GM18873 (cell line): ENCODE data around the gene NCF2.
A peak's percentile ranks its signal among the peaks of the same experiment; 100 is the strongest.
"Not testable (repeated sequence)": the region's sequence is repeated elsewhere in the genome, so short reads cannot be mapped to it uniquely, and the experiment has no call there.

Experiments used
- ATAC-seq: cut with Tn5 transposase; IDR thresholded peaks from one replicate; pipeline ENCODE4 v1.9.1; 2021; ENCODE audit warnings: mild to moderate bottlenecking, moderate library complexity, moderate number of reproducible peaks; ENCODE audit not compliant: unreplicated experiment, low FRiP score

NCF2 gene, protein sequence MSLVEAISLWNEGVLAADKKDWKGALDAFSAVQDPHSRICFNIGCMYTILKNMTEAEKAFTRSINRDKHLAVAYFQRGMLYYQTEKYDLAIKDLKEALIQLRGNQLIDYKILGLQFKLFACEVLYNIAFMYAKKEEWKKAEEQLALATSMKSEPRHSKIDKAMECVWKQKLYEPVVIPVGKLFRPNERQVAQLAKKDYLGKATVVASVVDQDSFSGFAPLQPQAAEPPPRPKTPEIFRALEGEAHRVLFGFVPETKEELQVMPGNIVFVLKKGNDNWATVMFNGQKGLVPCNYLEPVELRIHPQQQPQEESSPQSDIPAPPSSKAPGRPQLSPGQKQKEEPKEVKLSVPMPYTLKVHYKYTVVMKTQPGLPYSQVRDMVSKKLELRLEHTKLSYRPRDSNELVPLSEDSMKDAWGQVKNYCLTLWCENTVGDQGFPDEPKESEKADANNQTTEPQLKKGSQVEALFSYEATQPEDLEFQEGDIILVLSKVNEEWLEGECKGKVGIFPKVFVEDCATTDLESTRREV

DNA sequence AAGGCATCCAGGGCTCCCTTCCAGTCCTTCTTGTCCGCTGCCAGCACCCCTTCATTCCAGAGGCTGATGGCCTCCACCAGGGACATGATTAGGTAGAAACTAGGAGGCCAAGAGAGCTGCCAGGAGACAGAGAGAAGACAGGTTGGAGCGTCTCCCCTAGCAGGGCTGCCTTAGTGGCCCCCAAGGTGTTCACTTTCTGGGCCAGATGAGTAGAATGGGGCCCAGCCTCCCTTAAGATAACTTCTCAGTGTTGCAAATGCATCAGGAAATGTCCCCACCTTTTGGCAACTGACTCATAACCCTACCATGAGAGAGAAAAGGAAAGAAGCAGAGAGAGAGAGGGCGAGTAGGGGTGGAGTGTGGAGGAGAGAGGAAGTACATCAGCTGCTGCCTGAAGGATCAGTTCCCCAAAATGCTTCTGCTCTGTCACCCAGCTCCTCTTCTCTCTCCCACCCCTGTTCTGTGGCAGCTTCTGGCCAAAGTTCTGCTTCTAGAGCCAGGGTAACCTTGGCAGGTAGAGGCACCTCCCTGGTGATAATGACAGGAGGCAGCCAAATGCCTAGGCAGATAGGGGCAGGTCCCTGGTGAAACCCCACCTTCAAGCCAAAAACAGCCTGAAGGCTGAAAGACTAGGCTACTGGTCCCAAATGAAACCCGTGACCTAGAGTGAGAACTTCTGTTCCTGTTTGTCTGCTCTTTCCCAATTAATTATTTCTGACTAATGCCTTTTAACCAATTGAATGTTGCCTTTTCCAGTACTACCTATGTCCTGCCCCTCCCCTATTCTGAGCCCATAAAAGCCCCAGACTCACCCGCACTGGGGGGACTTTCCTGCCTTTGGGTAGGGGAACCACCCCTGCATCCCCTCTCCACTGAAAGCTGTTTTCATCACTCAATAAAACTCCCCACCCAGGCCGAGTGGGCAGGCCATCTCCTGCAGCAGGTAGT, at the start of gene NCF2:
Gene NCF2, minus strand, starts transcription at position 216 of the 948 bp plus-strand sequence. Its CDS starts 130 bp downstream, at position 86.
- peak; percentile 62 for ATAC-seq

DNA sequence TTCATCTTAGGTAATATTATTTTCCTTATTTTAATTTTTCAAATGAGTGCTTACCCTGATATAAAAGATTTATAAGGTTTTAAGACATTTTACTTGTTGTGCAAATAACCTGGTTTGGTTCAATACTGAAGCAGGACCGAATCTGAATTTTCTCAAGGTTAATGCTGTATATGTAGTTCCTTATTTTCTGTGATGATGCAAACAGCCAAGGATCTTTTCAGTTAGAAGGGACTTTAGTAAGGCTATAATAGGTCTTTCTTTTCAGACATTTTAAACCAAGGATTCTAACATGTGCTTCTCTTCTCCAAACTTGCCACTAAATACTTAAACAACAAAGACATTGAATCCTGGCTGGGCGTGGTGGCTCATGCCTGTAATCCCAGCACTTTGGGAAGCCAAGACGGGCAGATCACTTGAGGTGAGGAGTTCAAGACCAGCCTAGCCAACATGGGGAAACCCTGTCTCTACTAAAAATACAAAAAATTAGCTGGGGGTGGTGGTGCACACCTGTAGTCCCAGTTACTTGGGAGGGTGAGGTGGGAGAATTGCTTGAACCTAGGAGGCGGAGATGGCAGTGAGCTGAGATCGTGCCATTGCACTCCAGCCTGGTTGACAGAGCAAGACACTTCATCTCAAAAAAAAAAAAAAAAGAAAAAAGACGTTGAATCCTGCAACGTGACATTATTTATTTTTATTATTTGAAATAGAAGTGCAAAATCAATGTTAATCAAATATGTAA, 48.6 kb upstream of the NCF2 start:
- ATAC-seq = no peak

DNA sequence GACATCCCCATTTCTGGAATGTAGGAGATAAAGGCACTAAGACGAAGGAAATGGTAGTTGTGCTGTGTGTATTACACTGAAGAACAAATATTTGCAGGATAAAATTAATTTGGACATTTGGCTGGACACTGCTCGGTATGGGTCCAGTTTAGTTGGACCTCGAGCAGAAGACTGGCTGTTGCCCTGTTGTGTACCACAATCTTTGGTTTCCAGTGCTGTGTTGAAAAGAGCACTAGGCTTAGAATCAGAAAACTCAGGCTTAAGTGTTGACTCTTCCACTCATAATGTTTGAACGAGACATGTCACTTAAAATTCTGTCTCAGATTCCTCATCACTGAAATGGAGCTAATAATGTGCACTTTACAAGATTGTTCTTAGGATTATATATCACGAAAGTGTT, 46.5 kb upstream of the NCF2 start:
- ATAC-seq = no peak

DNA sequence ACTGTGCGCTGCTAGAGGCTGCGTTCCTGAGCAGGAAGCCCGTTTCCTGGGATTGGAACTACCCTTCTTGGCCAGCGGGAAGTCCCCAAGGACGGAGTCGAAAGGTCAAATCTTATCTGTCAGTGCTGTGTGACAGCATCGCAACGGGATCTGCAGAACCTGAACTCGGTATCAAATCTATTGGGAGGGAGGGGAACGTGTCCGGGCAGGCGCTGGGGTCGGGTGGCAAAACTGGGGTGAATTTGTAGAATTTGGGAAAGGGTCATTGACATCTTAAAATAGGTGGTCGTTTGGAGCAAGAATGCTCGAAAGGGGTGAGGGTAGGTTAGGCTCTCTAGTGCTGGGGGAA, 46.0 kb upstream of the NCF2 start:
- peak; percentile 1 for ATAC-seq

DNA sequence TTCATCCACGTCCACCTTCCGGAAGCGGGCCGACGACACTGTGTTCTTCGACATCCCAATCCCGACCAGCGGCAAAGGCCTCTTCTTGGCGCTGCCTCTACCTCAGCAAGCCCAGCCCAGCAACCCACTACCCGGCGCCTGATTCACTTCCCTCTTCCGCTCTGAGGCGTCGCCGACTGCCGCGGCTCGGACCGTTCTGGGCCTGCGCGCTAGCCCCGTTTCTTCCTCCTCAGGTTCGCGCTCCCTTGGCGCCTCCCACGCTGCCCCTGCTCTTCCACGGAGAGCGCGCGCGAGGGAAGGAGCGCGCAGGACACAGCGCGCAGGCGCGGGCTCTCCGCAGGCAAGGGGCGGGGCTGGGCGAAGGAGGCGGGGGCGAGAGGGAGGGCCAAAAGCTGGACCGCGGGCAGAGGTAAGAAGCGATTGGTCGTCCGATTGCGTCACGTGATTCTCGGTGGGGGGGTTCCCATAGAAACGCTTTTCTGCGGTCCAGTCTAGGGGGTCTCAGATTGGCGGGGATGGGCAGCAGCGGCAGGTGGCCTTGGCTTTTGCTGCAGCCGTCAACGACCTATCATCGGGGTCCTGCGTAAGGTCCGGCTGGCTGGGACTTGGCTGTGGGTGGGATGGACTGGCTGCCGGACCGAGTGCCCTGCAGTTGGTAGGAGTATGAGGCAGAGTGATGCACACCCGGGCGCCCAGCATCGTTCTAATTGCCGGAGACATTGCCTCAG, 45.5 kb upstream of the NCF2 start, which contains the start of gene ARPC5:
Gene ARPC5, minus strand, starts transcription at position 178 of the 728 bp plus-strand sequence. Its CDS starts 124 bp downstream, at position 54.
- ATAC-seq = peak; percentile 66

DNA sequence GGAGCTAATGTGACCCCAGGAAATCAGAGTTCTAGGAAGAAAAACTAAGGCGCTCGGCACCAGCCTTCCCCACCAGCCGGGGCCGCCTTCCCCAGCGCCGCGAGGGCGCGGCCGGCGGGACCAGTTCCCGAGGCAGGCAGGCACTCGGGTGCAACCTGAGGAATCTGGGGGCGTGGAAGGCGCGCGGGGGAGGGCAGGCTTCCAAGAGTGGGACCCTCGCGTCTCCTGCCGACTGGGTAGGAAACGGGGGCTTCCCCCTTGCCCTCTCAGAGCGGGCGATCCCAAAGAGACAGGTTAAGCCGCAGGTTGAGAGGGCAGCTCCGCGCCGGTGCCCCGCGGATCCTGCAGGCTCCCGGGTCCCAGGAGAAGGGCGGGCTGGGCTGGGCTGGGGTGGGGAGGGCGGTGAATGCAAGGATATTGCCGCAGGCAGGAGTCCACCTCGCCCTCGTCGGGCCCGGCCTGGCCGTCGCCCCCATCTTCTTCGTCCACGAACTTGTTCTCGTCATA, 44.9 kb upstream of the NCF2 start:
- ATAC-seq = peak; percentile 5

DNA sequence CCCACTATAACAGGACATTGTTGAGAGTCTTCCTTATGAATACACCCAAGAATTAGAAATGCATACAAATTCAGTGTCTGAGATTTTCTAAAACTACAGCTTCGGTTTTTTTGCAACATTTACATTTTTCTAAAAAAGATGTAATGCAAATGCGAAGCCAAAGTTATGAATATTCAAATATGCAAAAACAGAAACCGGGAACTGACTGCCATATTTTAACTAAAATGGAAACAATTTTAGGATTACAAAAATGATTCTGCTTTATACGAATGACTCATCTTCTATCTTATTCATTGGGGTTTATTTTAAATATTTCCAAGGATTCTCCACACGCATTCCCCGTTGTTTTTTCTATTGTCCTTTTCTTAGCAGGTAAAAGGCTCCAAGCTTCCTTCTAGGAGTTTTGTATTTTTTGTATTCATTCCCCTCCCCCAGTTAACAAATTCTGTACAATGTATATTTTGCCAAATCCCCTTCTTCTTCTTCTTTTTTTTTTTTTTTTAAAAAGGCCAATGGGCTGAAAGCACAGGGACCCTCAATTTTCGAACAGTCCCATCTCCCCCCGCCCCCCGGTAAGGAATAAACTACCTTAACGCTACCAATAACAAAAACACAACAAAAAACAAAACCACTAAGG, 44.3 kb upstream of the NCF2 start:
- ATAC-seq = no peak

DNA sequence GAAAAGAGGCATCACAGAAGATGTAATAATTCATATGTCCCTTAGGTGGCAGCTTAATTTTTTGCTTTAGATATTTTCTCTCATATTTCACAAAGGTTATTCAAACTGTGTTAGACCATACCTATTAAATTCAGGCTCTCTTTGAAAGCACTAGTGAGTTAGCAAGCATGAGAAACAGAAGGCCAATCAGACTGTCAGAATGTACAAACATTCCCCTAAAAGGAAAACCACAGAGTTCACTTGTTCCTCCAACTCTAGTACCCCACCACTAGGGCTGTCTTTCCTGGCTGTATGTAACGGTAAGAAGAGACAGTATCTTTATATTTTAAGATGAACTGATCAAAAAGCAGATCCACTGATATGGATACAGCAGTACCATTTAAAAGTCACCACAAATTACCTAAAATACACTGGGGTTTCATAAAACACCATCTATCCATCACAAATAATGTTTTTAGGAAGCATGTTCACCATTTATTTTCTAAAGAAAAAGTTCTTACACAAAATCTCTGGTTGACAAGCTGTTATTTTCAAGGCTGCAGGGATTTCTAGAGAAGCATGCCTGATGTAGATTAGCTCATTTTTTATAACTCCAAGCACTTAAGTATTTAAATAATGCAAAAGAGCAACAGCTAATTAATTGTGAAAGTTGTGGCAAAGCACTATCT, 43.6 kb upstream of the NCF2 start:
- peak; percentile 55 for ATAC-seq

DNA sequence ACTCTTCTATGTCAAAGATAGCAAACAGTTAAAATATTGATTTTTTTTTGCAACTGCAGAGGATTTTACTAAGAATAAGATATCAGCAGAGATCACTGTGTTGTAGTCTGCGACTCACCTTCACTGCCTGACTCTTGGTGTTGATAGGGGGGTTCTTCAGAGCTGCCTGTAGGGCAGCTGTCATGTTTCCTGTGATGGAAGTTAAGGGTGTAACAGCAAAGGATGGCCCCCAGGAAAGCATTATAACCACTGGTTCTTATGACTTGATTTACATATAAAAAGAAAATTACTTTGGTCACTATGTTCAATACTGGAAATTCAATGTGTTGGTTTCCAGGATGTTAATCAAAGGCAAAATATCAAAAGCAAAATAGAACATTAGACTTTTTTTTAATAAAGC, 42.7 kb upstream of the NCF2 start:
- ATAC-seq = no peak

DNA sequence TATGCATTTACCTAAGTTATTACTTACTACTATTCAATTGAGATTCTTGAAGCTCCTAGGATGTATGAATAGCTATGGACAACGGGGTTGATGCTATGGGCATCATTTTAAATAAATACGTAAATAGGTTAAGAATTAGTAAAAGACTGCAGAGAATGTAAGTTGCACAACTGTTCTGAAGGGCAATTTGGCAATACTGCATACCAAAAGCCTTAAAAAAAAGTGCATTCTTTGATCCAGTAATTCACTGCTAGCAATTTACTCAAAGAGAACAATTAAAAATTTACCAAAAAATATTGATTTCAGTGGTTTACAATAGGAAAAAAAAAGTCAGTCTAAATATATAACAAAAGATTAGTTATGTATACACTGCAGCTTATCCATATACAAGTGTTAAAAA, 41.9 kb upstream of the NCF2 start:
- no peak for ATAC-seq

DNA sequence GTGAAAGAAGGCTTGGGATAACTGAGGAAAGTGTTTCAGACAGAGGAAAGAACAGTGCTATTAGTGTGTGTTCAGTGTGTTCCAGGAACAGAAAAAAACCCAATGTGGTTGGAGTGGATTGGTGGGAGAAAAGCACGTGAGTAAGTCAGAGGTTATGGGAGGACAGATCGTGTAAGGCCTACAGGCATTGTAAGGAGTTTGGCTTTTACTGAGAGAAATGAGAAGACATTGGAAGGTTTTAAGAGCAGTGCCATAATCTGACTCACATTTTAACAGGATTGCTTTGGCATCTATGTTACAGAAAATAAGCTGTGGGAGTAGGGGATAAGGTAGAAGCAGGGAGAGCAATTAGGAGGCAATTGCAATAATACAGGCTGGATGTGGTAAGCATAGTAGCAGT, 40.5 kb upstream of the NCF2 start:
- ATAC-seq = no peak

DNA sequence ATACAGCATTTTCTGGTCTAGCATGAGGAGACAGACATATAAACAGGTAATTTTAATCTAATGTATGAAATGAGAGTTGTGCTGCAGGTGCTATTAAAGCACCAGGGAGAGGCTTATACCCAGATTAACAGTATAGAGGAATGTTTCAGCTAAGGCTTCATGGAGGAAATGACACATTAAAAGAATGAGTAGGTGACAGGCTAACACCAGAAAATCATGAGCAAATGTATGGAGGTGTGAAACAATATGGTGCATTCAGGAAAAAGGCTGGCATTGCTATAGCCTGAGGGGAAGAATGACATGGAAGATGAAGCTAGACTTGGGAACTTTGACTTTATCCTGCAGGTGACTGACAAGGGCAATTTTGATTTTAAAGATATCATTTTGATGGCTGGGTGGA, 38.3 kb upstream of the NCF2 start:
- no peak for ATAC-seq

DNA sequence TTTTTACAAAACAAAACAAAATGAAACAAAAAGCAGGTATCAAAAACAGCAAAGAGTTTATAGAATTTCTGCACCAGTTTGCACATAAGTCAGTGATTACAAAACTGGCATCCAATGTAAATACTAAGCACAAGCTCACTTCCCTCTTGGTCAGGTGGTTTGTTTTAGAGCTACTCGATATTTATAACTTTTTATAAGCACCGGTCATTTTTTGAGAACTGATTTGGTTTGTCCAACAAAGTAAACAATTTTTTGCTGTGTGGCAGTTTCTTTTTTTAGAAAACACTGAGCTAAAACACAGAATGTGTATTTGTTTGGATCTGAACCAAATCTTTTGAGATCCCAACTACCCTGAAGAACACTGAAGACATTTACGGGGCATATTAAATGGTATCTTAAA, 36.0 kb upstream of the NCF2 start:
- ATAC-seq = not testable (repeated sequence)

DNA sequence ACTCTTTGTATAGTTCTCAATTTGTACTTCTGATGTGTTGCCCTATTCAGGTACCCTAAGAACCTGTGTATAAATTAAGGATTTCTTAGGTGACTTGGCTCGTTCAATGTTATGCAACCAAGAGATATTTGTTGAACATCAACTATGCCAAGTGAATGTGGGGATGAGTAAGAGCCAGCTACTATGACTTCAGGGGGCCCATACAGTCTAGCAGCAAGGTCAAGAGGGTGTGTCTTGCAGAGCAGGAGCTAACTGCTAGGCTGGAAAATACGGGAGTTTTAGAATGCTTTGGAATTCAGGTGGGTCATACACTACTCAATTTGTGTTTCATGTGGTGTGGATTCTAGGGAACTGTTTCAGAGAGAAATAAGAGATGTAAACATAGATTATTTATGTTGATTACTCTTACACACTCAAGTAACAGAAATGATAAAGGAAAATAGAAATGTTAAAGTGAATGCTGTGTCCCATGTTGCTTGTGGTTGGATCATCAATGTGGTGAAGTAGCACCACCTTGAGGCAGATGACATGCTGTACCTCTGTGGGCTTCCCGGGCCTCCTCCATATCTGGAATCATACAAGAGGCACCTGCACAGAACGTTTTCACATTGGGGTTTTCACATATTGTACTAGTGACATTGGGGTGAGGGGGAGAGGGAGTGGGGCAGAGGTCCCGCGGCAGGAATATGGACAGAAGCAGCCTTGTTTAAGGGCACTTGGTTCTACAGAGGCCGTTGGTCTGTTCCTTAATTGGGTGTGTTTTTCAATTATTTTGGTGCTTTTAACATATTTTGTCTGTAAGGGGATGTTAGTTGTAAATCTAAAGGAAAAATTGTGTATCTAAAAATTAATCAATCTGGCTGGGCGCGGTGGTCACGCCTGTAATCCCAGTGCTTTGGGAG, 32.9 kb upstream of the NCF2 start:
- ATAC-seq = peak; percentile 80

DNA sequence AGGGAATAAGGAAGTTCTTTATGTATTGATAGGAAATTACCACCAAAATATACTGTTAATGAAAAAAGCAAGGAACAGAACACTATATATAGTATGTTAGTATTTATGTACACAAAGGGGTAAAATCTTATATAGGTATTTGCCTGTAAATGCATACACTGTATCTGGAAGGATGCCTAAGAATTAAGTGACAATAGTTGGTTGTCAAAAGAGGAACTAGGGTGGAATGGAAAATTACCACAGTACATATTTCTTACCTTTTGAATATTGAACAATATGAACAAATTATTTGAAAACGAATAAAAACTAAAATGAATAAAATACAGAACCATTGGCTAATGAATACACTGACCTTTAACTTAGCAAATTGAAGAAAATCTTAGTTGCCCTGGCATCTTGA, 31.8 kb upstream of the NCF2 start:
- no peak for ATAC-seq

DNA sequence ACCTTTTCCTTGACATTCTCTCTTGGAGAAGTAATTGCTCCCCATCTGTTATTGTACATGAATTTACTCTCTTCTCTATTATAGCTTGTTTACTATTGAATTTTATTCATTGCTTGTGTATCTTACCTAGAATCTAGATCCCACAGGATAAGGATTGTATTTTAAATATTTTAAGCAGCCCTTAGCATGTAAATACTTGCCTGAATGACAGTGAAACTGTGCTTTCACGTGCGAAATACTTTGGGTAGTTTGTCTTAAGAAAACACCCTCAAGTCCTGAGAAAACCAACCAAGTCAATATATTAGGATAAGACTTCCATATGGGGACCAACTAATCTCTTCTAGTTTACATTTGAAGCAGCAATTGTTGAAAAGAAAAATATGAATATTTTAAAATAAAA, 30.1 kb upstream of the NCF2 start:
- no peak for ATAC-seq

DNA sequence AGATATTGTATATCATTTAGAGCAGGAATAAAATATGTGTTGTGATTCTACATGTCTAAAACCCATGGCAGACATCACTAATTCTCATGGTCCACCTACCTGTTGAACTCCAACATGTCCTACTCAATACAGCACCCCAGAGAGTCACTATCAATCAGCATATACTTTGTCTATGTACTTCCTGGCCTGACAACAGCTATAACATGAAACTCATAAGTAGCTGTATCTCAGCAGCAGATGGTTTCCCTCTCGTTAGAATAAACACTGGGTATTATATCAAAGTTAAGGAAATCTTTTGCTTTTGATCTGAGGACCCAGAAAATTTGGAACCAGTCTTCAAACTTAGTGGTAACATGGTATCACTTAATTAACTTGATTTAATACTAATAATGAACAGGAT, 29.5 kb upstream of the NCF2 start:
- ATAC-seq = no peak

DNA sequence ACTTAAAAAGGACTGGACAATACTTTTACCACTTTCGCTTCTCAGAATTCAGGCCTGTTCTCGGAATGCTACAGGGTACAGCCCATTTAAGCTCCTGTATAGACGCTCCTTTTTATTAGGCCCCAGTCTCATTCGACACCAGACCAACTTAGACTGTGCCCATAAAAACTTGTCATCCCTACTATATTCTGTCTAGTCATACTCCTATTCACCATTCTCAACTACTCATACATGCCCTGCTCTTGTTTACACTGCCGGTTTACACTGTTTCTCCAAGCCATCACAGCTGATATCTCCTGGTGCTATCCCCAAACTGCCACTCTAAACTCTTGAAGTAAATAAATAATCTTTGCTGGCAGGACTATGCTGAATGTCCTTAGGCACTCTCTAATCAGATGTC, 27.9 kb upstream of the NCF2 start:
- ATAC-seq = not testable (repeated sequence)
